Cardiac fibroblast (primary cell): ENCODE results near the gene NFKB2.

Experiments
- DNase-seq, 2 donors: peaks; one replicate each; pipeline versions ENCODE4 v3.0.0 to v3.0.0-alpha.2; 2010; ENCODE audit warnings: low read depth in 2 of 2
- H3K4me3 ChIP-seq, 2 donors: replicated peaks in 1 of 2; 1 replicate in 1 of 2; 2 replicates in 1 of 2; pipeline ENCODE4 v1.5.1; 2011; ENCODE audit warnings: low read depth in 2 of 2, low read length in 2 of 2, mild to moderate bottlenecking in 2 of 2, moderate library complexity in 1 of 2
- TF ChIP-seq, protein P1 (sequence below): IDR thresholded peaks from one replicate; pipeline ENCODE4 v1.5.1; 2011; ENCODE audit warnings: low read depth, mild to moderate bottlenecking, low read length, inconsistent platforms

The NFKB2 gene

DNA sequence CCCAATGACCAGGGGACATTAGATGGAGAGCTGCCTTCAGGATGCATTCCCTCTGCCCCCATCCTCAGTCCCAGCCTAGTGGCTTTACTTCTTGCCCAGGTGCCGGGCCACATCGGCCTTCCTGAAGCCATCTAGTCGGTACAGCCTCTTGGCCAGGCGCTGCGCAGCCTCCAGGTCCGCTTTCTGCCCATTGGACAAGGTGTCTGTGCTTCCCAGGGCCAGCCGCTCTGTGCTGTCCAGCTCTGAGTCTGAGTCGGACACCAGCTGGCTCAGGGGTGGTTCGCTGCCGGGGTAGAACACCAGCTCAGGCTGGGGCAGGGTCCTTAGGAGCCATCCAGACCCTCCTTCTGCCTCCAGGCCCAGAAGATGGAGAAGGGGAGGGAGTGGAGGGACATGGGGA lies 16.8 kb downstream of the NFKB2 start:
- H3K4me3 ChIP-seq: no peak overlapping the region
- no peak for DNase-seq
- TF ChIP-seq, protein P1, sequence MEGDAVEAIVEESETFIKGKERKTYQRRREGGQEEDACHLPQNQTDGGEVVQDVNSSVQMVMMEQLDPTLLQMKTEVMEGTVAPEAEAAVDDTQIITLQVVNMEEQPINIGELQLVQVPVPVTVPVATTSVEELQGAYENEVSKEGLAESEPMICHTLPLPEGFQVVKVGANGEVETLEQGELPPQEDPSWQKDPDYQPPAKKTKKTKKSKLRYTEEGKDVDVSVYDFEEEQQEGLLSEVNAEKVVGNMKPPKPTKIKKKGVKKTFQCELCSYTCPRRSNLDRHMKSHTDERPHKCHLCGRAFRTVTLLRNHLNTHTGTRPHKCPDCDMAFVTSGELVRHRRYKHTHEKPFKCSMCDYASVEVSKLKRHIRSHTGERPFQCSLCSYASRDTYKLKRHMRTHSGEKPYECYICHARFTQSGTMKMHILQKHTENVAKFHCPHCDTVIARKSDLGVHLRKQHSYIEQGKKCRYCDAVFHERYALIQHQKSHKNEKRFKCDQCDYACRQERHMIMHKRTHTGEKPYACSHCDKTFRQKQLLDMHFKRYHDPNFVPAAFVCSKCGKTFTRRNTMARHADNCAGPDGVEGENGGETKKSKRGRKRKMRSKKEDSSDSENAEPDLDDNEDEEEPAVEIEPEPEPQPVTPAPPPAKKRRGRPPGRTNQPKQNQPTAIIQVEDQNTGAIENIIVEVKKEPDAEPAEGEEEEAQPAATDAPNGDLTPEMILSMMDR: no peak

- TF ChIP-seq, protein P1: no peak
- peak; percentile 56 to 73 for DNase-seq
- no peak overlapping the region for H3K4me3 ChIP-seq
Measured at GRCh38 chr10:102413053-102413705, 17.7 kb downstream of the NFKB2 start.

DNA sequence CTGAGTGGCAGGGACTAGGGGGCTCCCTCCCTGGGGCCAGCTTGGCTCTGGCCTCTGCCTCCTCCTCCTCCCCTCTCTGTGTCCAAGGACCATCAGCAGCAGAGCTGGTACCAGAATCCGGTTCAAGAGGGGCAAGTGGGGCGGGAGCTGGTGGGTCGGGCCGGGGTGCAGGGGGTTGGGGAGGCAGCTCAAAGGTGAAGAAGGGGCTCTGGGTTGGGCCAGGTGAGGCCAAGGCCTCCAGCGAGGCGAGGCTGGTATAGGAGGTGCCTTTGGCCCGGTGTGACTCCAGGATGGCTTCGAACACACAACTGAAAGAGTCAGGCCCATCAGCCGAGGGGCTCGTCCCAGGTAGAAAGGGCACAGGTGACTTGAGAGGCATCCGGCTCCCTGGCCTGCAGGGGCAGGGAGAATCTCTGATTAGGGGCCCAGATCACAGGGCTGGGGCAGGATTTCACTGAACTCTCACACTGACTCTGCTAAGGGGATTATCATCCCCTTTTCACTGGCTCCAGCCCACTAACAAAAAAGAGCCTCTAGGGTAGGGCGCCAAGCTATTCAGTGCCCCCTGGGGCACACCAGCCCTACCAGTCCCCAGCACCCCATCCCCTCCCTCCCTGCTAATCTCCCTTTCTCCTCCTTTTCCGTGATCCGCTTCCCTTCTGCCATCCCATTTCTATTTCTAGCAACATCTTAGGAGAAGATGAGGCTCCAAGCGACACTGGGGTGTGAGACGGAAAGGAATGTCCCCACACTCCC lies 18.5 kb downstream of the NFKB2 start:
- TF ChIP-seq, protein P1: no peak
- no peak for DNase-seq
- no peak overlapping the region for H3K4me3 ChIP-seq

- DNase-seq: no peak
- H3K4me3 ChIP-seq: no peak overlapping the region
- TF ChIP-seq, protein P1: no peak
Measured at GRCh38 chr10:102414749-102415148, 19.2 kb downstream of the NFKB2 start.

DNA sequence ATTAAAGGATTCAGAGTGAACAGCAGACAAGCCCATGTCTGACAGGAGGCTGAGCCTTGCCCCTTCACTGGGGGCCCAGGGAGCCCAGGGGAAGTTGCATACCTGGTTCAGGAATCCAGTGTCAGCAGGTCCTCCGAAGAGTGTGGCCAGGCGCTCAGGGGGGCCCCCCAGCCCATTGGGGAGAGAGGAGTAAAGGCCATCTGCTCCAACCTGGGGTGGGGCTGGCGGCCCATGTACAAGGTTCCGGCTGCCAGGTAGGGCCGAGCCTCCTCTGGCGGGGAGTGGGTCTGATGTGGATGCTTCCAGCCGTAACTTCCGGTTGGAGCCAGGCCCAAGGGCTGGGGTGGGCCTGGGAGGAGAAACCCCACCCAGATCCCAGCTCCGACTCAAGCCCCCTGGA lies 20.8 kb downstream of the NFKB2 start:
- H3K4me3 ChIP-seq: no peak overlapping the region
- DNase-seq: no peak
- TF ChIP-seq, protein P1: no peak

- TF ChIP-seq, protein P1: no peak
- H3K4me3 ChIP-seq: no peak overlapping the region
- DNase-seq: no peak
Measured at GRCh38 chr10:102416695-102417094, 21.2 kb downstream of the NFKB2 start.
